ENCODE measurements around the gene PCDHGB5.
"Not testable (repeated sequence)": the region's sequence is repeated elsewhere in the genome, so short reads cannot be mapped to it uniquely, and the experiment has no call there.

- not testable (repeated sequence) for TF ChIP-seq POLR2A, CTCF (IDR thresholded peaks at IDR 0.05)
Measured at GRCh38 chr5:141394401-141395187, 3.2 kb upstream of the PCDHGB5 start.
